ENCODE results near the gene CAMK1D. TPM values are rescaled to one million over a fixed set of nuclear protein-coding genes. Genes with fewer than 3 reads are reported as not detected.

Gene CAMK1D
- total RNA-seq, 1 experiment from 2014 or later: 6.3 TPM

DNA sequence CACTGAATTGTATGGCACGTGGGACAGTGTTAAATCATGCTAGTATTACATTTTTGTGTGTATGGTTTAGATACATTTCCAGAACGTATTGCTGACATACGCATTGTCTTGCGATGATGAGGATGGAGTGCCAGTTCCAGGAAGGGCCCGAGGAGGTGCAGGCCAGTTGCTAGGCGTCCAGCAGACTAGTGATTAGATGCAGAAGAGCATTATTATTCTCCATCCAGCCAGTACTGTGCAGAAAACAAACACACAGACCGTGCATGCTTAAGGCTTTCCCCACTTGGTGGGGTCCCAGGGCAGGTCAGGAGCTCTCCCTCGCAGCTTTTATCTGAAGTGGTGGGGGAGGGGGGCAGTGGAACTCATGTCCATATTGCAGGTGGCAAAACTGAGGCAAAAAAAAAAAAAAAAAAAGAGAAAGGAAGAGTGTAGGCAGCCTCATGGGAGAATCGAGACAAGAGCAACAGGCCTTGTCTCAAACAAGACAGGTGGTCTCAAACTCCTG is 189.2 kb downstream of the CAMK1D start:
- Mint-ChIP-seq H3K4me3 (no peak overlapping the region), H3K36me3 (ENCODE audit: insufficient read depth in 1 of 3, low read depth in 3 of 3) (no peaks in the 10 kb centered on the region), H3K27ac (no peak overlapping the region), H3K27me3 (ENCODE audit: low read depth) (no peaks in the 10 kb centered on the region), H3K4me1 (peaks cover 5 to 9% of the 10 kb centered on the region in 2 experiments; a peak in 3 of 4 replicates), H3K9me3 (no peaks in the 10 kb centered on the region)
- no peak overlapping the region for H3K9ac ChIP-seq (ENCODE audit: extremely low read depth, insufficient read length, low read length)
- no peak for TF ChIP-seq CTCF (conservative IDR thresholded peaks at IDR 0.05)
- H3K4me2 ChIP-seq (ENCODE audit: insufficient read depth, insufficient read length, low read length): no peak overlapping the region
- H3K79me2 ChIP-seq (ENCODE audit: insufficient read depth, low read length): no peaks in the 10 kb centered on the region
- no peaks in the 10 kb centered on the region for H3K27me3 ChIP-seq (ENCODE audit: insufficient read depth, low read length)
- no peak for DNase-seq
- no peaks in the 10 kb centered on the region for H4K20me1 ChIP-seq (ENCODE audit: control insufficient read depth, insufficient read depth, insufficient read length)
- no peak overlapping the region for H4K91ac ChIP-seq (ENCODE audit: insufficient read length, low read depth, low read length)
- H3K4ac ChIP-seq (ENCODE audit: low read depth, low read length): no peak overlapping the region
- WGBS (ENCODE audit: extremely low coverage, insufficient read length, low lambda C conversion rate): no CpG with 5 or more reads among the region's 9 CpGs
- no peaks in the 10 kb centered on the region for H3K23me2 ChIP-seq (ENCODE audit: insufficient read length, low read depth, low read length, poor library complexity, severe bottlenecking)
- H3K14ac ChIP-seq (ENCODE audit: insufficient read depth, low read length): no peak overlapping the region
- H3K9me3 ChIP-seq (ENCODE audit: control insufficient read depth, low read depth, low read length): no peaks in the 10 kb centered on the region
- H2BK120ac ChIP-seq (ENCODE audit: low read depth, low read length, poor library complexity, severe bottlenecking): no peak overlapping the region
- H4K8ac ChIP-seq (replicated peaks; ENCODE audit: insufficient read length, low read depth, low read length): no peak overlapping the region
- H2BK12ac ChIP-seq (ENCODE audit: insufficient read length, low read depth, low read length): no peak overlapping the region
- H3K56ac ChIP-seq (ENCODE audit: insufficient read length, low read depth, low read length): no peak overlapping the region
- no peaks in the 10 kb centered on the region for H3K79me1 ChIP-seq (ENCODE audit: insufficient read depth, low read depth, low read length, poor library complexity, severe bottlenecking)
- no peak overlapping the region for H4K5ac ChIP-seq (ENCODE audit: insufficient read length, low read depth, low read length)
- H2BK5ac ChIP-seq (ENCODE audit: insufficient read length, low read length): no peak overlapping the region
- H3K23ac ChIP-seq (ENCODE audit: insufficient read length, low read depth, low read length): no peak overlapping the region
- H2AK5ac ChIP-seq (ENCODE audit: insufficient read length, low read length): no peak overlapping the region
- H3T11ph ChIP-seq (ENCODE audit: low read length): no peak overlapping the region
- no peak overlapping the region for H2AFZ ChIP-seq (ENCODE audit: low read length)
- H3K4me1 ChIP-seq (ENCODE audit: insufficient read depth, low read length): no peaks in the 10 kb centered on the region
- H2BK20ac ChIP-seq (ENCODE audit: low read depth, low read length, poor library complexity, severe bottlenecking): no peak overlapping the region
- no peak overlapping the region for H3K27ac ChIP-seq (ENCODE audit: insufficient read length, low read depth, low read length)
- H3K18ac ChIP-seq (ENCODE audit: insufficient read length, low read depth, low read length): no peak overlapping the region
- no peak overlapping the region for H2BK15ac ChIP-seq (ENCODE audit: low read depth, low read length)

Data from H9 (cell line).